ENCODE measurements around the gene SH3YL1. TPM values are rescaled to one million over a fixed set of nuclear protein-coding genes. Genes with fewer than 3 reads are reported as not detected.

The SH3YL1 gene
- total RNA-seq, 1 donor from 2014 or later = 61.4 TPM

DNA sequence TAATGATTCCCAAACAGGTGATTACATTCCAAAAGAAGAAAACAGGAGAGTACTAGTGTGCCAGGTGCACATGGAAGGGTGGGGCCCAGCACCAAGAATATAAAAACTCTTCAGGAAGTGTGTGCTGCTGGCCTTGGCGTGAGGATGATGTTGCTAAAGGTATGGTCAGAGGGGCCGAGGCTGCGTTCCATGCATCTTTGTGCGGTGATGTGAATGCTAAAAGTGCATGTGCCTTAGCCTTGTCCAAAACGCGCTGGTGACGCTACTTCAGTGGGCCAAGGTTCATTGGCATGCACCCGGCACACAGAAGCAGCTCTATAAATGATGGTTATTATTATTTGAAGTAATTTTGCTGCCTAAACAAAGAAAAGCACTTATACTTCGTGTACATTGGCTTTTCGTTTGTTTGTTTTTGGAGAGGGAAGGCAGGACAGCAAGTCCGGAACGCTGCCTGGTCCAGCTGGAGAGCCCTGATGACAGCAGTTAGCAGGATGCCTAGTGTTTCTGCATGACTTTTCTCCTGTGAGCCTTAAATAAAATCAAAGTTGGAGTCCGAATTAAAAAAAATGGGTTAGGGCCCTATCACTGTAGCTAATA is 21.2 kb upstream of the SH3YL1 start:
- no peak for DNase-seq (ENCODE audit: extremely low spot score, unreplicated experiment)
- H3K4me3 Mint-ChIP-seq = peak overlapping the region; percentile 53
- H3K9me3 Mint-ChIP-seq = no peaks in the 10 kb centered on the region
- peaks cover 13% of the 10 kb centered on the region for H3K36me3 Mint-ChIP-seq
- no peaks in the 10 kb centered on the region for H3K4me1 Mint-ChIP-seq (ENCODE audit: unreplicated experiment)
- TF ChIP-seq, protein P1, sequence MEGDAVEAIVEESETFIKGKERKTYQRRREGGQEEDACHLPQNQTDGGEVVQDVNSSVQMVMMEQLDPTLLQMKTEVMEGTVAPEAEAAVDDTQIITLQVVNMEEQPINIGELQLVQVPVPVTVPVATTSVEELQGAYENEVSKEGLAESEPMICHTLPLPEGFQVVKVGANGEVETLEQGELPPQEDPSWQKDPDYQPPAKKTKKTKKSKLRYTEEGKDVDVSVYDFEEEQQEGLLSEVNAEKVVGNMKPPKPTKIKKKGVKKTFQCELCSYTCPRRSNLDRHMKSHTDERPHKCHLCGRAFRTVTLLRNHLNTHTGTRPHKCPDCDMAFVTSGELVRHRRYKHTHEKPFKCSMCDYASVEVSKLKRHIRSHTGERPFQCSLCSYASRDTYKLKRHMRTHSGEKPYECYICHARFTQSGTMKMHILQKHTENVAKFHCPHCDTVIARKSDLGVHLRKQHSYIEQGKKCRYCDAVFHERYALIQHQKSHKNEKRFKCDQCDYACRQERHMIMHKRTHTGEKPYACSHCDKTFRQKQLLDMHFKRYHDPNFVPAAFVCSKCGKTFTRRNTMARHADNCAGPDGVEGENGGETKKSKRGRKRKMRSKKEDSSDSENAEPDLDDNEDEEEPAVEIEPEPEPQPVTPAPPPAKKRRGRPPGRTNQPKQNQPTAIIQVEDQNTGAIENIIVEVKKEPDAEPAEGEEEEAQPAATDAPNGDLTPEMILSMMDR (conservative IDR thresholded peaks at IDR 0.05) = no peak
- H3K27ac Mint-ChIP-seq = no peak overlapping the region
- peaks cover 35% of the 10 kb centered on the region for H3K27me3 Mint-ChIP-seq

DNA sequence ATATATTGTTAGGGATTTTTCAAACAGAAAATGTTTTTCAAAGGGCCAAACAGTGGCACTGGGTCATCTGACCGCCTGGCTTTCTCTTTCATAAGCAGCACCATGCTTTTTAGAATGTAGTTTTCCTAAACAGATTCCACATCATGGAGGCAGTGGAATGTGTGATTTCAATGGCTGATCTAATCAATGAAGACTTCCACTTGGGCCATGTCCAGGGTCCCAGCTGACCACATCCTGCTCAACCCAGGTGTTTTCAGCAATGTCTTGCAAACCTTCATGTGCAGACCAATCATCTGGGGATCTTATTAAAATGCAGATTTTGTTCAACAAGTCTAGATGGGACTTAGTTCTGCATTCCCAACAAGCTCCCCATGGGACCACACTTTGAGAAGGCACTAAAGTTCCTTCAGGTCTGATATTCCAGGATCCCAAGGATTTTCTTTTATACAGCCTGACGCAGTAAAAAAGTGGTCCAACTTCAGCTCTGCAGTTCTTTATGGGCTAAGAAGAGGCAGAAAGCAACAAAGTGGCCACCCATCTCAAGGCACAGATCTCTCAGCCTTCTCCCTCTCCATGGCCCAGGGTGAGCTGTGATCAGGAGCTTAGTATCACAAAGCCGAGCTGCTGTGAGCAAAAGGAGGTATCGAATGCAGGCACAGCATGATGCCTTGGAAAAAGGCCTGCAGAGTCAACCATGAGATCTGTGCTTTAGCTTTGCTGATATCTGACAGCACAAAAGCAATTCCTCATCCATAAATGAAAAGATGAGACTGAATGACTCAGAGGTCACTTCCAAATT is 20.4 kb upstream of the SH3YL1 start:
- TF ChIP-seq, protein P1 (conservative IDR thresholded peaks at IDR 0.05) = no peak
- H3K9me3 Mint-ChIP-seq = no peaks in the 10 kb centered on the region
- no peak overlapping the region for H3K4me3 Mint-ChIP-seq
- H3K4me1 Mint-ChIP-seq (ENCODE audit: unreplicated experiment) = no peaks in the 10 kb centered on the region
- DNase-seq (ENCODE audit: extremely low spot score, unreplicated experiment) = no peak
- H3K27me3 Mint-ChIP-seq = peaks cover 29% of the 10 kb centered on the region
- H3K36me3 Mint-ChIP-seq = peaks cover 16% of the 10 kb centered on the region
- H3K27ac Mint-ChIP-seq = no peak overlapping the region

DNA sequence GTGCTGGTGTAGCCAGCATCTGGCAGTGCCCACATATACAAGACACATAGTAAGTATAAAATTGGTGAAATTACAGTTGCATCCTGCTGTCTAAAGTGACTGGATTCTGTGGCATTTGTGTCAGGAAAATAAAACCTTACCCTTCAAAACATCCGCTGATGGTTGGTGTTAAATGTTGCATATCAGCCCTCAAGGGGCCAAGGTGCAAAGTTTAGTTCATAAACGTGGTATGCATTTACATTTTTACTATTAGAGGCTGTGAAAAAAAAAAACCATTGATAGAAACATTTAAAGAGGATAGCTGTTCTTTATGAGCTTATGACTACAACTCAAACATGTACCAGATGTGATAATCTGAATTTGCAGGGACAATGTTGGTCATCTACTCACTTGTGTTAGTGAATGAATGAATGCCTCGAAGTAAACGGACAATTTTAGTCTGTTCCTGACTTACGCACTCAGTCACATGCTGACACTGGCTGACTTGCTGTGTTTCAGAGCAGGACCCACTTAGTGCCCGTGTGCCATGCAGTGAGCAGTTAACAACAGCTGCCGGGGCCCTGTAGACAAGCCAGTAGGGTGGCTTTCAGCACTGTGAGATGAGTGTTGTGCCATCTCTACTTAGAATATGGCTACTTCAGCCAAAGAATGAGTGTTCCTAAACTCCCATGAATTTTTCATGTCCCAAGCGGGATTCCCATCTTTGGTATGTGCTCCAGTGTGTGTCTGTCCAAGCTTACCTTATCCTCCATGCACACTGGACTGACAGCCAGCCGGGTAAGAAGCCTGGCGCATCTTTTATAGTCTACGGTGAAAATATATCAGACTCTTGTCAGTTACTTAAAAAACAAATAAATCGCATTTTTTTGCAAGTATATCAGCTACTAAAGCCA is 18.8 kb upstream of the SH3YL1 start:
- no peaks in the 10 kb centered on the region for H3K4me1 Mint-ChIP-seq (ENCODE audit: unreplicated experiment)
- H3K36me3 Mint-ChIP-seq = peaks cover 22% of the 10 kb centered on the region
- no peak overlapping the region for H3K27ac Mint-ChIP-seq
- no peak overlapping the region for H3K4me3 Mint-ChIP-seq
- H3K27me3 Mint-ChIP-seq = peaks cover 29% of the 10 kb centered on the region
- TF ChIP-seq, protein P1 (conservative IDR thresholded peaks at IDR 0.05) = no peak
- no peaks in the 10 kb centered on the region for H3K9me3 Mint-ChIP-seq
- no peak for DNase-seq (ENCODE audit: extremely low spot score, unreplicated experiment)

DNA sequence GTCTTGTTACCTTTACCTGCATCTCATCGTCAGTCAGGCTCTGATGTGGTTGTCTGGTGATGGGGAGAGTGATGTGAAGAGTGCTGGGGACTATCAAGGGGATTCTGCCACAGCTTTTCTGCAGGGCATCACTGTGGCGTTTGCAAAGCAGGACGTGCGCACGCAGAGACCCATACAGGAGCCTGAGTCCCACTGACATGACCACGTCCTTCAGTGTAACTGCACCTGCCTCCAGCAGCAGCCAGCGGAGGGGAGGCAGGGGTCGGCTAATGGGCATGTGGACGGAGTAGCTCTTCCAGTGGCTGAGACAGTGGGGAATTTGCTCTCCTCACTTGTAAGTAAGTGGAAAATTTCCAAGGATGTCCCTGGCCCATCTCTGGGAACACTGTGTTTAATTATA is 17.5 kb upstream of the SH3YL1 start:
- Mint-ChIP-seq H3K36me3 (peaks cover 31% of the 10 kb centered on the region), H3K9me3 (no peaks in the 10 kb centered on the region), H3K4me3 (no peak overlapping the region), H3K27me3 (peaks cover 20% of the 10 kb centered on the region), H3K4me1 (ENCODE audit: unreplicated experiment) (no peaks in the 10 kb centered on the region), H3K27ac (no peak overlapping the region)
- DNase-seq (ENCODE audit: extremely low spot score, unreplicated experiment) = no peak
- TF ChIP-seq, protein P1 (conservative IDR thresholded peaks at IDR 0.05) = no peak

DNA sequence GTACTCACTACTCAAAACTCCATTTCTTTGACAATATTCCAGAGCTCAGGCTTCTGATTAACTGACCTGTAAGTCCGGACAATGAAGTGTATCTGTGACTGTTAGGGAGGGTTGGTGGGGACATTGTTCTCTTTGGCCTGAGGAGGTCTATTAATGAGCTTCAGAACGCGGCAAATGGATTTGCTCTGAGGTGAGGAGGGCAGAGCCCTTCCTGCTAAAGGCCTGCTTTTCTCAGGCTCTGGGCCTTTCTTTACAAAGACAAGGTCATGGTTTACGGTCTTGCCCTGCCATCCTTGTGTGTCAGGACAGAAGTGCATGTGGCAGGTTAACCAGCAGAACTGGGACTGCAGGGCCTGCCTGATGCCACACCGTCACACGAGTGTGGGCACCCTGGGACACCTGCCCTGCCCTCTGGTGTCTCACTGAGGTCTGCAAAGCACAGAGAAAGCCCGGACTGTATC is 16.8 kb upstream of the SH3YL1 start:
- no peaks in the 10 kb centered on the region for H3K4me1 Mint-ChIP-seq (ENCODE audit: unreplicated experiment)
- peaks cover 12% of the 10 kb centered on the region for H3K27me3 Mint-ChIP-seq
- peaks cover 32% of the 10 kb centered on the region for H3K36me3 Mint-ChIP-seq
- DNase-seq (ENCODE audit: extremely low spot score, unreplicated experiment) = no peak
- H3K4me3 Mint-ChIP-seq = no peak overlapping the region
- H3K9me3 Mint-ChIP-seq = no peaks in the 10 kb centered on the region
- H3K27ac Mint-ChIP-seq = no peak overlapping the region
- TF ChIP-seq, protein P1 (conservative IDR thresholded peaks at IDR 0.05) = no peak

Measured in type B pancreatic cell (in vitro differentiated cells).